ENCODE data around the gene ATP2A3.

ATP2A3 gene

DNA sequence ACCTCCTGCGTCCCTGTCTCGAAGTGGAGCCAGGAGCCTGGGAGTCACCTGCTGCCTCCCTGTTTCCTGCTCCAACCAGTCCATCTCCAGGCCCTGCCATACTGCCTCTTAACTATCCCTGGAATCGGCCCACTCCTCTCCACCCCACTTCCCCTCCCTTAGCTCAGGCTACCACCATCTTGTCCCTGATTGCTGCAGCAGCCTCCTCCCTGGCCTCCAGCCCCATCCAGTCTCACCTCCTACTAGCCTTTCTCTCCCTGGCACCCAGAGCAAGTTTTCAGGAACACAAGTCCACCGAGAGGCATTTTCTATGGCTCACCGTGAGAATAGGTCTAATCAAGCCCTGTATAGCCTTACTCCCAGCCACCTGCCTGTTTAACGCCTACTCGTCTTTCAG is 70.5 kb downstream of the ATP2A3 start:
- H3K4me3 ChIP-seq (ENCODE audit: low read depth, low read length): peak overlapping the region; percentile 53
- H2AFZ ChIP-seq: peak overlapping the region; percentile 99
- no peaks in the 10 kb centered on the region for H3K79me2 ChIP-seq
- peak overlapping the region; percentile 71 for H3K4me2 ChIP-seq (ENCODE audit: low read length)
- H3K27ac ChIP-seq: peak overlapping the region; percentile 67
- no peaks in the 10 kb centered on the region for H3K9me3 ChIP-seq (ENCODE audit: control insufficient read depth, low read length)
- TF ChIP-seq, protein P1, sequence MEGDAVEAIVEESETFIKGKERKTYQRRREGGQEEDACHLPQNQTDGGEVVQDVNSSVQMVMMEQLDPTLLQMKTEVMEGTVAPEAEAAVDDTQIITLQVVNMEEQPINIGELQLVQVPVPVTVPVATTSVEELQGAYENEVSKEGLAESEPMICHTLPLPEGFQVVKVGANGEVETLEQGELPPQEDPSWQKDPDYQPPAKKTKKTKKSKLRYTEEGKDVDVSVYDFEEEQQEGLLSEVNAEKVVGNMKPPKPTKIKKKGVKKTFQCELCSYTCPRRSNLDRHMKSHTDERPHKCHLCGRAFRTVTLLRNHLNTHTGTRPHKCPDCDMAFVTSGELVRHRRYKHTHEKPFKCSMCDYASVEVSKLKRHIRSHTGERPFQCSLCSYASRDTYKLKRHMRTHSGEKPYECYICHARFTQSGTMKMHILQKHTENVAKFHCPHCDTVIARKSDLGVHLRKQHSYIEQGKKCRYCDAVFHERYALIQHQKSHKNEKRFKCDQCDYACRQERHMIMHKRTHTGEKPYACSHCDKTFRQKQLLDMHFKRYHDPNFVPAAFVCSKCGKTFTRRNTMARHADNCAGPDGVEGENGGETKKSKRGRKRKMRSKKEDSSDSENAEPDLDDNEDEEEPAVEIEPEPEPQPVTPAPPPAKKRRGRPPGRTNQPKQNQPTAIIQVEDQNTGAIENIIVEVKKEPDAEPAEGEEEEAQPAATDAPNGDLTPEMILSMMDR (IDR thresholded peaks at IDR 0.05): no peak
- H3K4me1 ChIP-seq: peaks cover 10% of the 10 kb centered on the region
- no peaks in the 10 kb centered on the region for H3K27me3 ChIP-seq (ENCODE audit: control insufficient read depth, insufficient read depth, low read length)
- H3K36me3 ChIP-seq (ENCODE audit: control insufficient read depth, insufficient read depth, low read length): no peaks in the 10 kb centered on the region
- H3K9ac ChIP-seq: no peak overlapping the region

DNA sequence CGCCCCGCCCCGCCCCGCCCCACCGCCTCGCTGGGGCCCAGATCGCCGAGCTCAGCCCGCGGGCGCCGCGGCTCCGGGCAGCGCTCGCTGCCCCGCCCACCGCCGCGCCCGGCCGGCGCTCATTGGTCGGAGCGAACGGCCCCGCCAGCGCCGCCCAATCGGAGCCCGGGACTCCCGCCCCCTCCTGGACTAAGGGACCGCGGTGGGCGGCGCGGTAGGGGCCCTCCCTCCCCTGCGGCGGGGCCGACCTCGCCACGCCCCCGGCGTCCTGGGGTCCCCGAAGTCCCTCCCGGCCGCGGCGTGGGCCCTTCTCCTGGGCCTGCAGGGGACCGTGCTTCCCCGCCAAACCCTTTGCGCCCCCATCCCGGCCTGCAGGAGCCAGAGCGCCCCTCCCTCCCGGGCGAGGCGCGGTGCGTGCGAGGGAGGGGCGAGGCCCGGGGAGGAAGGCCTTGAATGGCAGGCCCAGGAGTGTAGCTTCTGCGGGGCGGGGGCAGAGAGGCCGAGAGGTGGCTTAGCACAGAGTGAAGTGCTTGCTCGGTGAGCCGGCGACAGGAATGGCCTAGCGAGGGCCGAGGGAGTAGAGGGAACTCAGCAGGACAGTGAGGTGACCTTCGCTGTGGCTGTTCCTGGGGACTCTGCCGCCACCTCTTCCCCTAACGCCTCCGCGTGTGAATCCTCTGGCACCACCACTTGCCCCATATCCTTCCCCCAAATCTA is 71.1 kb downstream of the ATP2A3 start, which contains the start of gene CAMKK1:
Gene CAMKK1, minus strand, starts transcription at position 51 of the 717 bp plus-strand sequence. CDS start 7,366 bp downstream, outside the sequence.
- peak within 1 kb of the TSS; percentile 53 for H3K4me3 ChIP-seq (ENCODE audit: low read depth, low read length)
- peak within 1 kb of the TSS; percentile 53 for H3K9ac ChIP-seq
- TF ChIP-seq, protein P1 (IDR thresholded peaks at IDR 0.05): peak; percentile 19
- H3K4me2 ChIP-seq (ENCODE audit: low read length): peak within 1 kb of the TSS; percentile 87
- H3K9me3 ChIP-seq (ENCODE audit: control insufficient read depth, low read length): no peaks in the 10 kb centered on the region
- peak within 1 kb of the TSS; percentile 99 for H2AFZ ChIP-seq
- no peaks in the 10 kb centered on the region for H3K79me2 ChIP-seq
- H3K36me3 ChIP-seq (ENCODE audit: control insufficient read depth, insufficient read depth, low read length): no peaks in the 10 kb centered on the region
- peak within 1 kb of the TSS; percentile 67 for H3K27ac ChIP-seq
- H3K27me3 ChIP-seq (ENCODE audit: control insufficient read depth, insufficient read depth, low read length): no peaks in the 10 kb centered on the region
- peaks cover 13% of the 10 kb centered on the region for H3K4me1 ChIP-seq

DNA sequence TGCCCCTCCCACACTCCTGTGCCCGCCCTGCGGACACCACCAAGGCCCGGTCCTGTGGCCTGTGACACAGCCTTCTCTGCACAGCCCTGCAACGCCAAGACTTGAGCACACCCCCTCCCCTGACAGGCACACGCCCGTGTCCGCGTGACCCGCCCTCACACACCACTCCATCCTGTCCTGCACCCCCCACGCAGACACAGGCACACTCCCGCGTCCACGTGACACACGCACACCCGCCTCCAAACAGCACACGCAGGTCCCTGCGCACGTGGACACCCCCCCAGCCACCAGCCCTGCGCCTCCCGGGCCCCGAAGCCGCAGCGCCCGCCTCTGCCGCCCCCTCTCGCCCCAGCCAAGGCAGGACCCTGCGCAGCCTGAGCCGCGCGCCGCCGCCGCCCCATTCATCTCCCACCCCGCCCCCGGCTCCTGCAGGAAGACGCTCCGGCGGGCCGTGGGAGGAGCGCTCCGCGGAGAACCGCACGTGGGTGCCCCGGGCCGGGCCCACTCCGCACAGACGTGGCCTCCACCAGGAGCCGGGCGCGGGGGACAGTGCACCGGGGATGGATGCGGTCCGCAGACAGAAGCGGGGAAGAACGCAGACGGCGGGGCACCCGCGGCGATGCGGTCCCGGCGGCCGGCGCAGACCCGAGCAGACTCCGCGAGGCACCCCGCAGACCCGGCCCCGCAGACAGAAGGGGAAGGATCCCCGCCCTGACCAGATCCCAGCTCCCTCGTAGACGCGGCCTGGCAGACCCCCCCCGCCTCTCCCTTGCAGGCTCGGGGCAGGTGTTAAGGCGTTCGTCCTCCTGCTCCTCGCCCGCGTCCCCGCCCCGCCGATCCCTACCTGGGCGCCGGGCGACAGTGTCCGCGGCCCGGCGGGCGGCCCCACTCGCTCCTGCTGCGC is 71.9 kb downstream of the ATP2A3 start:
- H3K79me2 ChIP-seq: no peaks in the 10 kb centered on the region
- TF ChIP-seq, protein P1 (IDR thresholded peaks at IDR 0.05): no peak
- no peaks in the 10 kb centered on the region for H3K9me3 ChIP-seq (ENCODE audit: control insufficient read depth, low read length)
- no peak overlapping the region for H3K9ac ChIP-seq
- H3K4me2 ChIP-seq (ENCODE audit: low read length): peak overlapping the region; percentile 87
- H3K4me1 ChIP-seq: peaks cover 15% of the 10 kb centered on the region
- no peak overlapping the region for H3K27ac ChIP-seq
- peak overlapping the region; percentile 92 for H2AFZ ChIP-seq
- no peaks in the 10 kb centered on the region for H3K27me3 ChIP-seq (ENCODE audit: control insufficient read depth, insufficient read depth, low read length)
- H3K36me3 ChIP-seq (ENCODE audit: control insufficient read depth, insufficient read depth, low read length): no peaks in the 10 kb centered on the region
- H3K4me3 ChIP-seq (ENCODE audit: low read depth, low read length): peak overlapping the region; percentile 47

DNA sequence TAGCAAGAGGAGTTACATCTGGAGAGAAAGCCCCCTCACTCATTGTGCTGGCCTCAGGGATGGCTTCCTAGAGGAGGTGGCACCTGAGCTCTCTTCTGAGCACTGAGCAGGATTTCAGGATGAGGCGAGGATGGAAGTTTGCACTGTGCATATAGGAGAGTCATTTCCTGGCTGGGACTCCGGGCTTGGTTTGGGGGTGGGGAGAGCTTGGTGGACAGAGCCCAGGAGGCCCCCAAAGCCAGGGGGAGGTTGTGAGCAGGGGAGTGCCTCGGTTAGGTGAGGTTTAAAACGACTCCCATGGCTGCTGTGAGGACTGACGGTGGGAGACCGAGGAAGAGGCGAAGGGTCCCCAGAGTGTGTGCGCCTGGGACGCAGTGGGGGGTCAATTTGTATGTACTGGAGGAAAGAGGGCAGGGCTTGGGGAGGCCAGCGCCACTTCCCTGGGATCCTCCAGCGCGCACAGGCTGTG is 72.6 kb downstream of the ATP2A3 start:
- Histone ChIP-seq H3K27ac (no peak overlapping the region), H3K79me2 (no peaks in the 10 kb centered on the region), H3K27me3 (ENCODE audit: control insufficient read depth, insufficient read depth, low read length) (no peaks in the 10 kb centered on the region), H3K4me2 (ENCODE audit: low read length) (peak overlapping the region; percentile 87), H3K9ac (no peak overlapping the region), H3K4me1 (peaks cover 15% of the 10 kb centered on the region), H2AFZ (peak overlapping the region; percentile 92), H3K4me3 (ENCODE audit: low read depth, low read length) (peak overlapping the region; percentile 47), H3K36me3 (ENCODE audit: control insufficient read depth, insufficient read depth, low read length) (no peaks in the 10 kb centered on the region), H3K9me3 (ENCODE audit: control insufficient read depth, low read length) (no peaks in the 10 kb centered on the region)
- TF ChIP-seq, protein P1 (IDR thresholded peaks at IDR 0.05): no peak

All from parathyroid adenoma (tissue), 2 donors.